Glutamatergic neuron (in vitro differentiated cells): Measurements from ENCODE around the gene ARPC1A. TPM values are rescaled to one million over a fixed set of nuclear protein-coding genes. Genes with fewer than 3 reads are reported as not detected.
A peak's percentile ranks its signal among the peaks of the same experiment; 100 is the strongest.

Experiments
- DNase-seq: peaks from one replicate; pipeline ENCODE4 v3.0.0; 2022
- H3K27ac Mint-ChIP-seq: one replicate; pipeline ENCODE4 v1.8.0; 2020; ENCODE audit warnings: mild to moderate bottlenecking, mixed read lengths, inconsistent platforms; ENCODE audit not compliant: unreplicated experiment
- H3K27me3 Mint-ChIP-seq: one replicate; pipeline ENCODE4 v1.8.0; 2020; ENCODE audit warnings: mild to moderate bottlenecking, moderate library complexity, mixed read lengths, inconsistent platforms; ENCODE audit not compliant: unreplicated experiment
- H3K36me3 Mint-ChIP-seq: one replicate; pipeline ENCODE4 v1.8.0; 2020; ENCODE audit warnings: mild to moderate bottlenecking, mixed read lengths, inconsistent platforms; ENCODE audit not compliant: unreplicated experiment
- H3K4me1 Mint-ChIP-seq: one replicate; pipeline ENCODE4 v1.8.0; 2020; ENCODE audit warnings: mild to moderate bottlenecking, low read depth, mixed read lengths, inconsistent platforms; ENCODE audit not compliant: unreplicated experiment
- H3K4me3 Mint-ChIP-seq: one replicate; pipeline ENCODE4 v1.8.0; 2020; ENCODE audit warnings: mild to moderate bottlenecking, mixed read lengths, inconsistent platforms; ENCODE audit not compliant: unreplicated experiment
- H3K9me3 Mint-ChIP-seq: one replicate; pipeline ENCODE4 v1.8.0; 2020; ENCODE audit warnings: mild to moderate bottlenecking, moderate library complexity, mixed read lengths, inconsistent platforms; ENCODE audit not compliant: unreplicated experiment
- CTCF ChIP-seq: fragments of 200-600 bp; sonication (generic); IDR thresholded peaks from one replicate; pipeline ENCODE4 v1.5.0; 2021; ENCODE audit not compliant: partially characterized antibody, unreplicated experiment
- total RNA-seq: library from RNA; stranded (reverse); fragmentation: NEBNext Ultra II Directional; extraction: Animal tissue kit (Norgen Biotek cat#: 25700); gene quantifications from one replicate; pipeline ENCODE4 v1.2.1, GENCODE V29; 2021; ENCODE audit not compliant: unreplicated experiment

The ARPC1A gene
- total RNA-seq, 1 donor from 2014 or later, result 173 TPM

GRCh38 chr7:99372275-99373090 lies 46.8 kb downstream of the ARPC1A start:
- no peak for TF ChIP-seq CTCF
- Mint-ChIP-seq H3K27ac (no peak overlapping the region), H3K9me3 (peaks cover 4% of the 10 kb centered on the region), H3K4me3 (peak overlapping the region; percentile 22), H3K4me1 (no peaks in the 10 kb centered on the region), H3K27me3 (peaks cover 4% of the 10 kb centered on the region), H3K36me3 (no peaks in the 10 kb centered on the region)
- DNase-seq, result no peak

- no peak for DNase-seq
- Mint-ChIP-seq H3K27ac (no peak overlapping the region), H3K4me1 (no peaks in the 10 kb centered on the region), H3K4me3 (peak overlapping the region; percentile 75), H3K9me3 (peaks cover 4% of the 10 kb centered on the region), H3K36me3 (no peaks in the 10 kb centered on the region), H3K27me3 (peaks cover 4% of the 10 kb centered on the region)
- no peak for TF ChIP-seq CTCF
These were observed 47.7 kb downstream of the ARPC1A start for GRCh38 chr7:99373091-99374066.

- peak; percentile 62 for DNase-seq
- Mint-ChIP-seq H3K36me3 (no peaks in the 10 kb centered on the region), H3K4me1 (no peaks in the 10 kb centered on the region), H3K4me3 (peak within 1 kb of the TSS; percentile 75), H3K27ac (no peak within 1 kb of the TSS), H3K27me3 (peaks cover 4% of the 10 kb centered on the region), H3K9me3 (peaks cover 4% of the 10 kb centered on the region)
- TF ChIP-seq CTCF, result no peak
These were observed 48.7 kb downstream of the ARPC1A start, which contains the start of gene ARPC1B for GRCh38 chr7:99374111-99375064. Gene ARPC1B, plus strand, starts transcription at chr7:99374730. Its CDS starts 10,985 bp downstream, at chr7:99385715.

- peaks cover 4% of the 10 kb centered on the region for H3K27me3 Mint-ChIP-seq
- H3K4me3 Mint-ChIP-seq, result no peak overlapping the region
- H3K27ac Mint-ChIP-seq, result no peak overlapping the region
- DNase-seq, result peak; percentile 58
- no peak for TF ChIP-seq CTCF
- H3K4me1 Mint-ChIP-seq, result no peaks in the 10 kb centered on the region
- H3K36me3 Mint-ChIP-seq, result no peaks in the 10 kb centered on the region
- H3K9me3 Mint-ChIP-seq, result peaks cover 4% of the 10 kb centered on the region
These were observed 49.5 kb downstream of the ARPC1A start for GRCh38 chr7:99375070-99375807.
